GM12801 (cell line): ENCODE measurements around the gene MGAT5.

Experiments
- TF ChIP-seq, protein P1 (sequence below): IDR thresholded peaks from one replicate; pipeline ENCODE4 v1.5.1; 2011; ENCODE audit warnings: control low read depth; ENCODE audit not compliant: insufficient read length; ENCODE audit errors: extremely low read depth

The MGAT5 gene

DNA sequence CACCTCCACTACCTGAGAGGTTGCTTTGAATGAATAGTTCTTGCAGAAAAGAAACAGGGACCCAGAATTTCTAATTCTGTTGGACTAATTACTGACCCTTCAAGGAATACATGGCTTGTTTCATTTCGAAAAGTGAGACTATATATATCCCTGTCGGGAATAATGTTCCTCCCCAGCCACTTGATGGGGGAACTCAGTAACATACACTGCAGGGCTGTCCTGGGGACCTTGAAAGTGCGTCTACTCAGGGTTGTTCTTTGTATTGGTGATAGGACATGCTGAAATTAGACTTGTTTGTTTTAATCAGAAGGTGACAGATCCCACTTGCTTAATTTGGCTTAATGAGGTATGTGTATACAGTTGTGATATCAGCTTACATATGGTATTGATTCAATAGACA is 25.5 kb downstream of the MGAT5 start:
- TF ChIP-seq, protein P1, sequence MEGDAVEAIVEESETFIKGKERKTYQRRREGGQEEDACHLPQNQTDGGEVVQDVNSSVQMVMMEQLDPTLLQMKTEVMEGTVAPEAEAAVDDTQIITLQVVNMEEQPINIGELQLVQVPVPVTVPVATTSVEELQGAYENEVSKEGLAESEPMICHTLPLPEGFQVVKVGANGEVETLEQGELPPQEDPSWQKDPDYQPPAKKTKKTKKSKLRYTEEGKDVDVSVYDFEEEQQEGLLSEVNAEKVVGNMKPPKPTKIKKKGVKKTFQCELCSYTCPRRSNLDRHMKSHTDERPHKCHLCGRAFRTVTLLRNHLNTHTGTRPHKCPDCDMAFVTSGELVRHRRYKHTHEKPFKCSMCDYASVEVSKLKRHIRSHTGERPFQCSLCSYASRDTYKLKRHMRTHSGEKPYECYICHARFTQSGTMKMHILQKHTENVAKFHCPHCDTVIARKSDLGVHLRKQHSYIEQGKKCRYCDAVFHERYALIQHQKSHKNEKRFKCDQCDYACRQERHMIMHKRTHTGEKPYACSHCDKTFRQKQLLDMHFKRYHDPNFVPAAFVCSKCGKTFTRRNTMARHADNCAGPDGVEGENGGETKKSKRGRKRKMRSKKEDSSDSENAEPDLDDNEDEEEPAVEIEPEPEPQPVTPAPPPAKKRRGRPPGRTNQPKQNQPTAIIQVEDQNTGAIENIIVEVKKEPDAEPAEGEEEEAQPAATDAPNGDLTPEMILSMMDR, result no peak

DNA sequence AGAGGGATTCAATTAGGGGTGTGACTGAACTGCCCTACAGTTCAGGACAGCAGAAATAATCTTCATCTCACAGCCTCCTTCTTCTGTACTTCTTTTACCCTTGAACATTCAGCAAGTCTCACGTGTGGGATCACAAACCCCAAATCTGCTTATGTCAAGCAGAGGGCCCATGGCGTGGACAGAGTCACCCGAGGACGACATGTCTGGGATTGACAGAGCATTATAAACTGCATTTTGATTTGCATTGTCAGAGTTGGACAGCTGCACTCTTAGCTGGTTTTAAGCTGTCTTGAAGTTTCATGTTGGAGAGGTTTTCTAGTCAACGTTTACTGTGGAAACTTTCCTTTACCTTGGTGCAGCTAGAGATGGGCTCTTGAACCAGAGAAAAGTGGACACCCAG is 26.4 kb downstream of the MGAT5 start:
- TF ChIP-seq, protein P1, result no peak

DNA sequence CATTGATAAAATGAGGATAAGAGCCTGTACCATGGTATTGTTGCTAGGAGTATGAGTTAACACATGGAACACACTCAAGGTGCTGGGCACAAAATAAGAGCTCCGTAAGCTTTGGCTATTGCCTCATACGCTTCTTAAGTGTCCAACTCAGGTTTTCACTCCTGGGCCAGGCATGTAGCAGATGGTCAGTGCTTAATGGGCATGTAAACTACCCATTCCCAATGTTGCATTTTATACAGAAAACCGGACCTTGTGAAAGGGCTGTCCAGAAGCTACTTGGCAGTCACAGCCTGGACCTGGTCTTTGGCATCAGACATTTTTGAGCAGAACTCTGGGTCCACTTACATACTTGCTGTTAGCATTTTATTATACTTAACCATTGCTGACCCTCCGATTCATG is 26.9 kb downstream of the MGAT5 start:
- TF ChIP-seq, protein P1, result no peak

DNA sequence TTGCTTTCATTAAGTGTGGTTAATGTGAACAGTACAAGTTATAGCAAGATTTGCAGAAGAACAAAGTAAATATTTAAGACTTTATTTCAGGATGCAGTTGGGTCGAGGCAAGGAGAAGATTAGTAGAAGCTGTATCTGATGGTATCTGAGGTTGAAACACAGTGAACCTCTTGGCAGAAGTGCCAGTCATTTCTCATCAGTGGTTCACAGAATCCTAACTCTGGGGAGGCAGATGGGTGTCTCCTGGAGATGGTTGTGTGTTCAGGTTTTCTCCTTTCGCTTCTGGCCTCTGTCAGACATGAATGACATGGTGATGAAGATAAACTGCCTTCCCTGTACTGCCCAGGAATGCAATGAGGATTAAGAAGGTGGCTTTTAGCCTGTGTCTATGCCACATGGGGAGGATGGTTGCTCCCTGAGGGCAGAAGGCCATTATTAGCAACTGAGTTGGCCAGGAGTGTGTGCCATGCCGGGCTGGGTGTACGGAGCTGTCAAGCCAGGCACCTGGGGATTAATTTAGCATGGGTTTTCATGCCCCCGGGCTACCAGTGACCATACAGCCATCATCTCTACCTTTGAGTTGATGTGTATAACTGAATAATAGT is 28.0 kb downstream of the MGAT5 start:
- TF ChIP-seq, protein P1, result no peak

DNA sequence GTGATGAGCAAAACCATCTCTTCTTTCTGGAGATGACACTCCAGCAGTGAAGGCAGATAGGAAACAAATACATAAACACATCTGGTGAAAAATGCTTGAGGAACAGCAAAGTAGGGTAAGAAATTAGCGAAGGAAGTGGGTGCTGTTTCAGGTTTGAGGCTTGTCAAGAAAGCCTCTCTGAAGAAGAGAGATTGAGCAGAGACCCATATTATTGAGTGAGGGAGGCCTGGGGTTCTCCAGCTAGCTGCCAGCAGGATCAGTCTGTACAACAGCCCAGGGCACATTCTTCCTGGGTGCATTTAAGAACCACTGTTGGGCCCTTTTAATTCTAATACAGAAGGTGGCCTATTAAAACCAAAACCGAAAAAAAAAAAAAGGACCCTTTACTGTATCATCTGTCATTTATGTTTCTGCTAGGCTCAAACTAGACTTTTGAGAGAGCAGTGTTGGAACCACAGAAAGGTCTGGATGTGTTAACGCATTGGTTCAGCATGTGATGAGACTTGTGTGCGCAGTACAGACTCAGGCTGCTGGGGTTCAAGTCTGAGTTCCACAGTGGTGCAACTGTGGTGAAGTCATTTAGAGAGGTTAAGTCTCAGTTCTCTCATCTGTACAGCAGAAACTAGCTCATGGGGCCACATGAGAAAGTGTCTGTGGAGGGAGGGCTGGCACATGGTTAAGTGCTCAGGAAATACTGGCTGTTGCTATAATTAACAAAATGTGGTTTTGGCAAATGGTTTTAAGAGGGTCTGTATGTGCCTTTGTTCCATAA is 28.9 kb downstream of the MGAT5 start:
- TF ChIP-seq, protein P1, result no peak

DNA sequence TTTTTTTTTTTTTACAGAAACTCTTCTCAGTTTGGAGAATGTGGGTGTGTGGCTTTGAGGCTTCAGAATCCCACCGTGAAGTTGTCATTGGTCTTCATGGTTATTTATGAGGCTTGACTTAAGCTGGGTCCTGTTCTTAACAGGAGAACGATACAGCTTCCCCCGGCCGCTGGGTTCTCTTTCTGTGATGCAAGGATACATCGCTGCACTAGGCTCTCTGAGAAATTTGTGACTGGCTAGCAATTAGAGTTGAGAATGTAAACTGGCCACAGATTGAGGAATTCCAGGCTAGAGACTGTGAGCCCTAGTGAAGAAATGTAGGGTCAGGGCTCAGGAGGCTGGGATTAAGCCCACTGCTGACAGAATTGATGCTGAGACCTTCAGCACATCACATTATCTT is 29.8 kb downstream of the MGAT5 start:
- TF ChIP-seq, protein P1, result no peak

DNA sequence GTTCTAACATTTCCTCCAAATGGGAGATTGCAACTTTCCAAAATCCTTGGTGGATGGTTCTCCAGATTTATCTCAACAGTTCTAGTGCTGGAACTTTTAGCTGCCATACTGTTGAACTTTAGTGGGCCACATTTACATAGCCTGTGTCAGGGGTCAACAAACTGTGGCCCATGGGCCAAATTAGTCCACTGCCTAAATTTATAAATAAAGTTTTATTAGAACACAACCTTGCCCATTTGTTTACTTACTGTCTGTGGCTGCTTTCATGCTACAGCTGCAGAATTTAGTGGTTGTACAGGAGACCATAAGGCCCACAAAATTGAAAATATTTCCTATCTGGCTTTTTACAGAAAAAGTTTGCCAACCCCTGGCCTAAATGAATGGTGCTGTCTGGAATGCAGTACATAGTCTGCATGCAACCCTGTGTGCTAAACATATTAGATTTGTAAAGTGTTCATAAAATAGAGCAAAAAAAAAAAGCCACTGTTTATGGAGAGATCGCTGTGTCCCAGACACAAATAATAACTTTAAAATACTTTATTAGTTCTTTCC is 30.3 kb downstream of the MGAT5 start:
- TF ChIP-seq, protein P1, result no peak
